8988T (cell line): ENCODE results near the gene ATP4B.

Experiments
- DNase-seq: peaks from one replicate; pipeline ENCODE4 v3.0.0; 2011

Gene ATP4B

DNA sequence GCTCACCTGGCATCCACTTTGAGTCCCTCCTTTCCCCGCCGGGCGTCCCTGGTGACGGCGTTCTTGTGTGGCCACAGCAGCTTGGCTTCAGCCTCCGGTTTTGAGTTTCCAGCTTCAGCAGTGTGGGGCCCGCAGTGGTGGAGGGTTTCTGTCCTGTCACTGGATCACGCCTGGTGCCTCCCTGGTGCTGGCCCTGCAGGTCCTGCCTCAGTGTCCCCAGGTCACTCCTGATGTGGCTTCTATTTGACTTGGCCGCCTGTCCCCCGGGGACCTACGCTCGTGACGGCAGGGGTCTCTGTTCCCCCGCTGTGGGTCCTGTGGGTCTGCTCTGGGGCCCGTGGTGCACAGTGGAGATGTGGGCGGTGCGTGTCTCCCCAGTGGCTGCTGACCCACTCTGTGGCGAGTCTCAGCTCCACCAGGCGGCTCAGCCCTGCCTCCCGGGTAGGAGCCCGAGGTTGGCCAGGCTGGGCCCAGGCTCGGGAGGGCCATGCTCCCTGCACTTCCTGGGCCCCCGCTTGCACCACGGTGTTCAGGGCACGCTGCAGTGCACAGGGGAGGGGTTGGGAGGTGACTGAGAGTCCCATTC lies 1.9 kb downstream of the ATP4B start:
- no peak for DNase-seq

DNA sequence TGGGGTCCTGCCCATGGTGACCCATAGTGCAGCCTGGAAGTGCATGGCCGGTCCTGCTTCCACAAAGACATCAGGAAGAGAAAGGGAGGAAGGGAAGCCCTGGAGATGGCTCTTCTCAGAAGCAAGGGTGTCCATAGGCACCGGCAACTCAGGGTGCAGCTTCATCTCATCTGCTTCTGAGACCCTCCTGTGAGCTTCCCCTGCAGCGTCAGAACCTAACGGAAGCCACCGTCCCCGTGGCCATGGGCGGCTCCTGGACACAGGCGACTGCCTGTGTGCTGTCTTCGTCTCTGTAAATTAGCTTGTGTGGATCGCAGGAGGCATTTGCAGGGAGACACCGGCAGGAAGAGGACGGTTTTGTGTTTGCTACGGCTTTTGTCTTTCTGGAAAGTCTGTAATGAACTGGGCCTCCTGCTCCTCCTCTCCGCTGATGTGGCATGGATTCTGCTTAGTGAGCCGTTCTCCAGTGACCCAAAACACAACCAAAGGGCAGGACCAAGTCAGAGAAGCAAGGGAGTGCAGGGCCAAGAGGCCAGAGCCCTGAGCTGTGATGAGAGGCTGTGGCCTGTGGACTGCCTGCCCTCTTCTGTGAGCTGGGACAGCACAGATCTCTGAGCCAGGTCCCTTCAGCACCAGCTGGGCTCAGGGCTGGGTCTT lies 2.5 kb downstream of the ATP4B start:
- no peak for DNase-seq

DNA sequence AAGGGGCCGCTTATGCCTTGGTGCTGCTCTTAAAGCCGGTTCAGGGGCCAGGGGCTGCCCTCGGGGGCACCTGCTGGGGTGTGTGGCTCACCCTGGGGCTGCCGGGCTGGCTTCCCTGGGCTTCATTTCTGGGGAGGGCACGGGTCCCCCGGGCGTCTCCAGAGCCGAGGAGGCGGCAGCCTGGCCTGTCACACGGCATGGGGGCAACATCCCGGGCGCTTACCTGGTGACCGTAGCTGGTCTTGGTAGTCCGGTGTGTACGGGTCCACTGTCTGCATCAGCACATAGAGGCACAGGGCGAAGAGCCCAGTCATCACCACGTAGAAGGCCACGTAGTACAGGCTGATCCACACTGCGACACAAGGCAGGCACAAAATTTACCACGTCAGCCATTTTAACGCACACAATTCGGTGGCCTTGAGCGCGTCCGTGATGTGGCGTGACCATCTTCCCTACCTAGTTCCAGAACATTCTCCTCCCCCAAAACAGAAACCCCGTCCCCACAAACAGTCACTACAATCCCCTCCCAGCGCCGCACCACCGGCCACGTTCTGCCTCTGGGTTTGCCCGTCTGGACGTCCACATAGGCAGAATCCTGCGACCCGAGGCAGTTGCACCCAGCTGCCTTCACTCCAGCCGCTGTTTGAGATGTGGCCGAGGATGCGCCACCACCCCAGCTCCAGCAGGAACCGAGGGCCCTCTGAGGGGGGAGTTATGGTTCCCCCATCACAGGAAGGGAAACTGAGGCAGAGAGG lies 3.2 kb downstream of the ATP4B start:
- no peak for DNase-seq

DNA sequence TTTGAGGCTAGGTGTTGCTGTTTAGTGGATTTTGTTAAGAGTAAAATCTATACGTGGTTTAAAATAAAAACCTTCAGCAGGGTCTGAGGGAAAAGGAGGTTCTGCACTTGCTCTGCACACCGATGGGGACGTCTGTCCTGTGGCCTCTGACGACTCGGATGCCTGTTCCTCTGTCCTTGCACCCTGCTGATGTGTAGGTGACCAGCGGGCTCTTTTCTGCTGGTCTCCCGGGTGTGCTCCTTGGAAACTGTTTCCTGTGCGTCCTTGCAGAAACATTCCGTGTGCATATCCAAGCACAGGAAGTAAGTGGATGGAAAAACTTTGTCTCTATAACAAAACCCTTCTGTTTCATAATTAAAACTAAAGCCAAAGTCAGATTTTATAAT lies 3.8 kb downstream of the ATP4B start:
- no peak for DNase-seq

DNA sequence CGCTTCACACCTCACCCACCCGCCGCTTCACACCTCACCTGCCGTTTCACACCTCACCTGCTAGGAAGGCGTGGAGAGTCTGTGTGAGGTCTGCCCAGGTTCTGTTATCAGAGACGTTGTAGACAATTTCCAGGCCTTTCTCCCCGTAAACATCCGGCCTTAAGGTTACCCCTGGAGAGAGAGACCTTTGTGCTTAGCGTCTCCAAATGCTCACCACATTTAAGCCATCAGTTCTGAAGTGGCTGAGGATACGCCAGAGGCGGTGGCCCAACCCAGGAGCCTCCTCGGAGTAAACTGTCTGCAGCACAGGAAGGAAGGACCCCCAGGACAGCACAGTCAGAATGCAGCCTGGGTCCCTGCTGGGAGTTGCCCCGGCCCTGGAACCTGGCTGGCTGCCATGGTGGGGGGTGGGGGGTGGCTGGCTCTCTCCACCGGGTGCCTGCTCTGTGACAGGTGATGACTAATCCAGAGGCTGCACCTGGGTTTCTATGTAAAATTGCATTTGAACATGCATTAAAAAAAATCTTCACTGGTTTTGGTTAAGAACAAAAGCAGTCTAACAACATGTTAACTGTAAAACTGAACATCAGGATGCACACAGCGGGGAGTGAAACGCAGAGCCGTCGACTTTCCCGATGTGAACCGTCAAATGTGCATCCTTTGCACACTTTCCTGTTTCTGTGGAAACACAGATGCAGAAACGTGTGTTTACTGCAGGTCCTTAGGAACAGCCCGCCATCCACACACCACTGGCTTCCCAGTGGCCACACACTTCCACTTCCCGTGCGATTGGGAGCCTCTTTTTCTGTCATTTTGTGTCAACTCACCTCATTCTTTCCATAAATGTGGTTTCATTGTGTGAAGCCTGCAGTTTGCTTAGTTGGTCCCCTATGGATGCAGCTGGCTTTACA lies 4.5 kb downstream of the ATP4B start:
- no peak for DNase-seq

GRCh38 chr13:113652404-113653263 lies 5.4 kb downstream of the ATP4B start:
- DNase-seq, result no peak

DNA sequence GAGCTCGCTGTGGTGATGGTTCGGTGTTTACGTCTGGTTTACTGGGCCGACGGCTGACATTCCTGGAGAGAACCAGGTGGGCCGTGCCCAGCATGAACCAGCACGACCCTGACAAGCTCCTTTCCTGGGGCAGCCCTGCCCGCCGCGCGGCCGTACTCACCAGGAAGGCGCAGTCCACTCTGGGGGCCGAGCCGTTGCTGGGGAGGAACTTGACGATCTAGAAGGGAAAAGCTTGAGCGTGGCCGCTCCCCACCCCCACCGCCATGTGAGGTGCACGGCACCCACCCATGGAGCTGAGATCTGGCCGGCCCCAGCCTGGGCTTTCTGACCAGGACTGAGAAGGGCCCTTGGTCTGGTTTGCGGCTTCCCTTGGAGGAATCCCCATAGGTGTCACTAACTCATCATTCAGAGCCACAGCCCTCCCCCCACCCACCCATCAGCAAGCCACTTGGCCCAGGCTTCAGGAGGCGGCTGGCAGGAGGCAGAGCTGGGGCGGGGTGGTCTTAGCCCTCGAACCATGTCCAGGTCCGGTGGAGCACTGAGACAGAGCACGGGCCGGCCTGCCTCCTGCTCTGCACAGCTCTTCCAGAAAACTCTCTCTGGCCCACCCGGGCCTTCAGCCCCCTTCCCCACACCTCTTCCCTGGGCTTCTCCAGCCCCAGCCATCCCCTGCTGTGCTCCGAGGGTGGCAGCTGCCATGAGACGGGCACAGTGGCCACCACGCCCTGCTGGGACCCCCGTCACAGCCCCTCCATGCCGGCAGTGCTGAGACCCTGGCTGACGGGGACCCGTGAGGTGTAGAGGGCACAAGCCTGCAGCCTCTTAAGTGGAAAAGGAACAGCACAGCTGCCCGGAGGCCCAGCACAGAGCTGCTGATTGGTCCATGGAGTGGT lies 6.2 kb downstream of the ATP4B start:
- DNase-seq, result no peak

- DNase-seq, result no peak
Measured at GRCh38 chr13:113650731-113651148, 7.3 kb downstream of the ATP4B start.

GRCh38 chr13:113650275-113650674 lies 7.7 kb downstream of the ATP4B start:
- no peak for DNase-seq

DNA sequence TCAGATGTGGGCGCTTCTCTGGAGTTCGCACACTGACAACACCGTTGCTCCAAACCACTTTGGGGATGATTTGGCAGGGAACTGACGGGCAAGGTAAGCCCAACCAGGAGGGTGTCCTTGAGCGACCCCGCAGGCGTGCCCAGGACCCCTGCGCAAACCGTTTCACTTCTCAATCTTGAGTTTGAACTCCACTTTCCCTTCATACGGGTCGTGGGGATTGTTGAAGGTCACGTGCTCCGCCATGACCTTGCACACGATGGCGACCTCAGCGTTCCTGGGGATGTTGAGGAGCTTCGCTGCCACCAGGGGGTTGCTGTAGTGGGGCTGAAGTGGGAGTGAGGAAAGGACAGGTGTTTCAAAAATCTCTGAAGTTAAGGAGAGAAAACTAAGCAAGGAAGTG lies 8.8 kb downstream of the ATP4B start:
- DNase-seq, result no peak

DNA sequence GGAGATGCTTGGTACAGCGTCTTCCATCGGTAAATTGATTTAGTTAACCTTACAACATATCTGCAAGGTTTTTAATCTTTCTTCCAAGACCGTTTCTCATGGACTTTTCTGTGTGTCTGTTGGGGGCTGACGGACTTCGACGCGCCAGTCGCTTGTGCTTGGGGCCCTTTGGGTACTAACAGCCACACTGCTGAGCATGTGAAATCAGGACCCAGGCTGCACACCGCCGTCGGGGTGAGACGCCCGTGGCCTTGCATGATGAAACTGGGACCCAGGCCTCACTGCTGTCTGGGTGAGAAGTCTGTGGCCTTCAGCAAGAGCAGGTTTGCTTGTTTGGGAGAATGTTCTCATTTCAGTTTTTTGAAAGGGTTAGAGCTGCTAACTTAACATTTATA lies 9.8 kb downstream of the ATP4B start:
- no peak for DNase-seq

- no peak for DNase-seq
Measured at GRCh38 chr13:113647351-113648215, 10.4 kb downstream of the ATP4B start.

DNA sequence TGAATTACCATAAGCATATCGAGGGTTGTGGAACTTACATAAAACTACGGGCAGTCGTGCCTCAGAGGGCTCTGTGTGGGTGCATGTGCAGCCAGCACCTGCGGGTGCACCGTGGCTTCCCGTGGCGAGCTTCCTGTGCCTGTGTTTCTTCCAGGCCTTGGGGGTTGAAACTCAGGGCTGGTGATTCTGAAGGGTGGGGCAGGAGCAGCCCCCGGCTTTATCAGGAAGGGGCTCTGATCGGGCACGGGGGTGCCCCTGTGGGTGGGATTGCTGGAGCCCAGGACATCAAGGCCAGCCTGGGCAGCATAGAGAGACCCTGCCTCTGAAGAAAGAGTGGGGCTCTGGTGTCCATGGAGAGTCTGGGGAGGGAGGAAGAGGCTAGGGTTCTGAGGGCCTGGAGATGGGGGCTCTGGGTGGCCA lies 11.1 kb downstream of the ATP4B start:
- DNase-seq, result no peak

GRCh38 chr13:113646376-113646775 lies 11.6 kb downstream of the ATP4B start:
- DNase-seq, result no peak

- DNase-seq, result no peak
Measured at GRCh38 chr13:113645329-113645728, 12.7 kb downstream of the ATP4B start.

DNA sequence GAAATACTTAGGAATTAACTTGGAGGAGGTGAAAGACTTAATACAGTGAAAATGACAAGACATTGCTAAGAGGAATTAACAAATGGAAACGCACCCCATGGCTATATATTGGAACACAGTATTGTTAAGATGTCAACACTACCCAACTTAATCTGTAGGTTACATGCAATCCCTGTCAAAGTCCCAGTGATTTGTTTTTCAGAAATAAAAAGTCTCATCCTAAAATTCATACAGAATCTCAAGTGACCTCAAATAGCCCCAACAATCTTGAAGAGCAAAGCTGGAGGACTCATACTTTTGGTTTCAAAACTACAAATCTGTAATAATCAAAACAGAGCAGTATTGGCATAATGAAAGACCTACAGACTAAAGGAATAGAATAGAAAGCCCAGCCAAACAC lies 13.2 kb downstream of the ATP4B start:
- no peak for DNase-seq

- no peak for DNase-seq
Measured at GRCh38 chr13:113643593-113643992, 14.4 kb downstream of the ATP4B start.

GRCh38 chr13:113642563-113642962 lies 15.4 kb downstream of the ATP4B start:
- DNase-seq, result no peak

- DNase-seq, result no peak
Measured at GRCh38 chr13:113641426-113641825, 16.6 kb downstream of the ATP4B start.

GRCh38 chr13:113639616-113640262 lies 18.3 kb downstream of the ATP4B start:
- DNase-seq, result no peak
